Nucleus accumbens (tissue), 56 donors: ENCODE results near the gene RNGTT.
A peak's percentile ranks its signal among the peaks of the same experiment; 100 is the strongest.
"Not testable (repeated sequence)": the region's sequence is repeated elsewhere in the genome, so short reads cannot be mapped to it uniquely, and the experiment has no call there.

ENCODE experiments used
- DNase-seq, 56 donors: peaks; one replicate each; lab custom pipeline; 2025; lab: John Stamatoyannopoulos, UW

The RNGTT gene

DNA sequence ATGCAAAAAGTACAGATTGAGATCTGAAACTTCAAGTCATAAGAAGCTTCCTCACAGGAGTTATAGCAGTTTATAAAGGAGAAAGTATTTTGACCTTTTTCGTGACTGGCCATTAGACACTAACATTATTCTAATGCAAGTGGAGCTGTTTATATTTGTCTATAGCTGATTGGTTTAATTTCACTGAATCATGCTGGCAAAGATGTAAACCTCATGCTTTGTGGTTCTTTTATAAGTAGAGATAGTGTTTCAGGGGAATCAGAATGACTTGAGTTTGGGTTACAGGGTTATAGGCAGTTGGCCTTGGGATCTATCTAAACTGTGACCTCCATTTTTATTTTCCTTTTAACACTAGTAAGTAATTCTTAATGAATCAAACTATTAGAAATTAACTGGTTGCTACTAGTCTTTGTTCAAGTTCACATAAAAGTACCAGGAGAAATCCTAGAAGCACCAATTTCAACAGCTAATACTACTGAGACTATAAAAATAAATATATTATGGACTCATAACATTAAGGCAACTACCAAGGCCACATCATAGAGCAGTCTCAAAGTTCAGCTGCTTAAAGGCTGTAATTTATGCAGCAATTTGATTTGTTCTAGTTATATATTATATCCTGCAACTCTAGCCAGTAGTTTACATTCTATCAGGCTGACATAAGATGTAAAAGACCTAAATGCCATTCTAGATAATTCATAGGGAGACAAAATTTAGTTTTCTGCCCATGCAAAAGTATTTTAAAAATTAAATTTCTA is 94.0 kb downstream of the RNGTT start:
- DNase-seq = no peak

GRCh38 chr6:88867841-88868731 is 95.3 kb downstream of the RNGTT start:
- peak in 1 of 56 donors; percentile 2 for DNase-seq

DNA sequence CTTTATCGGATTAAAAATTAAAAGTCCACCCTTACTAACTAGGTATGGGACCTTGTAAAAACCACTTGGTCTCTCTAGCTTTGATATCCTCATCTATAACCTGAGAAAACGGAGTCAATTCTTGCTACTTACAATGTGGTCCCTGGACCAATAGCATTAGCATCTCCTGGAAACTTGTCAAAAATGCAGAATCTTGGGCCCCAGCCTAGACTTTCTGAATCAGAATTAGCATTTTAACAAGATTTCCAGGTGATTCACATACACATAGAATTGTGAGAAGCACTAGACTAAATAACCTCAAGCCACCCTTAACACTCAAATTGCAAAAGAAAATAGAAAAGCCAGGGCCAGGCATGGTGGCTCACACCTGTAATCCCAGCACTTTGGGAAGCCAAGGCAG is 96.6 kb downstream of the RNGTT start:
- no peak for DNase-seq

DNA sequence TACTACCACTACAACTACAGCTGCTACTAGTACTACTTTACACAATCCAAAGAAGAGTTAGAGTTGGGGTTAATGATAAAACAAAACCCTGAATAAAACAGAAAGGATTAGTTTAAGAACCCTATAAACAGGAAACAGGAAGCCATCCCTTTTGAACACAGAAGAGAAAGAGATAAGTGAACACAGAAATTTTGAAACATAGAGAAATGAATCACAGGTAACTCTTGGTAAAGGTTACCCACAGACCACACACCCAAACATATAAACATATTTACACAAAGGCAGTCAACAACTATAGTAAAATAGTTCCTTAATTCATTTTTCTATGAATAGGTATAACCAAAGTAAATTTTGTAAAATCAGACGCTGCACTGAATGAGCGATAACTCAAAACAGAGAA is 98.1 kb downstream of the RNGTT start:
- no peak for DNase-seq

DNA sequence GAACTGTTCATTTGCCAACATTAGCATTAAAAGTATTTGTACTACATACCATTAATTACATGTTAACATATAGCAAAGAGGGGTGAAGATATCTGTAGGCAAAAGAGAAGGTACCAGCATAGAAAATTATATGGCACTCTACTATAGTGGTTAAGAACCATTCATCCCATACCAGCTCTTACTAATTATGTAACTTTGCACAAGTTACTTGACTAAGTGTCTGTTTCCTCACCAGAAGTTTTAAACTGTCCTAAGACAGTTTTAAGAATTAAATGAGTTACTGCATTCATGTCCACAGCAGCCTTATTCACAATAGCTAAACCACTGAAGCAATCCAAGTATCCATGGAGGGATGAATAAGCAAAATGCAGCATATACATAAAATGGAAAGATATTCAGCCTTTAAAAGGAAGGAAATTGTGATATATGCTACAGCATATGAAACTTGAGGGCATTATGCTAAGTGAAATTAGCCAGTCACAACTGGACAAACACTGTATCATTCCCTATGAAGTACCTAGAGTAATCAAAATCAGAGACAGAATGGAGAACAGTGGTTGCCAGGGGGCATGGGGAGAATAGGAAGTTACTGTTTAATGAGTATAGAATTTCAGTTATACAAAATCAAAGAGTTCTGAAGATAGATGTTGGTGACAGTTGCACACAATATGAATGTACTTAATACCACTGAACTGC is 98.9 kb downstream of the RNGTT start:
- DNase-seq = no peak

DNA sequence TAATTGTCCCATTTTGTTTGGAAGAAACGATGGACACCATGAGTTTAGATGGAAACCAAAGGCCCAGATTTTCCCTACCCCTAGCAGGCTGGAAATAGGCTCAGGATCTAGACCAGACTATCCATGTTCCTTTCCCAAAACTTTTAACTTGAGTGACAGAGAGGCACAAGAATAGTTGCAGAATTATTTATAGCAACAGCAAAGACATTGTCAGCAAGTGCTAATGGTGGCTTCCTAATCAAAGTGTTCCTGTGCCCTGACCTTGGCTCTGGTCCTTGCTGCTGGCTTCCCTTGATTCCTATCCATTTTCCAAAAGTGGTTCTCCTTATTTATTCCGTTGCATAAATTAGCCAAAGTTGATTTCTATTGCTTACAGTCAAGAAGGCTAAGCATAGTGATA is 103.1 kb downstream of the RNGTT start:
- DNase-seq = no peak

DNA sequence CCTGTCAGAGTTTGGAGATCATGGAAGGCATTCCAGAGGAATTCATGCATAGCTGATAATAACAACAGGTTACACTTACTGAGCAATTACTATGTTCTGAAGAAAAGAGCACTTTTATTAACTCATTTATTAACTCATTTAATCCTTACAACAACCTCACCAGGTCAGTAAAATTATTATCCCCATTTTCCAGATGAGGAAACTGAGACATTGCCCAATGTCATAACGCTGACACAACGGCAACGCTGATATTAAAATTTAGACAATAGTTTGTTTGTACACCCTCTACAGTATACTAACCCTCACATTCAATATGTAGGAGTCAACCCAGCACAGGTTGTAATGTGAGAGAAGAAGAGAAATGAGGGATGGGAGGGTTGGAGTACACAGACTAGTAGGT is 105.0 kb downstream of the RNGTT start:
- no peak for DNase-seq

GRCh38 chr6:88856566-88856965 is 106.9 kb downstream of the RNGTT start:
- DNase-seq = no peak

GRCh38 chr6:88855541-88856147 is 107.8 kb downstream of the RNGTT start:
- peak in 1 of 56 donors; percentile 16 for DNase-seq

DNA sequence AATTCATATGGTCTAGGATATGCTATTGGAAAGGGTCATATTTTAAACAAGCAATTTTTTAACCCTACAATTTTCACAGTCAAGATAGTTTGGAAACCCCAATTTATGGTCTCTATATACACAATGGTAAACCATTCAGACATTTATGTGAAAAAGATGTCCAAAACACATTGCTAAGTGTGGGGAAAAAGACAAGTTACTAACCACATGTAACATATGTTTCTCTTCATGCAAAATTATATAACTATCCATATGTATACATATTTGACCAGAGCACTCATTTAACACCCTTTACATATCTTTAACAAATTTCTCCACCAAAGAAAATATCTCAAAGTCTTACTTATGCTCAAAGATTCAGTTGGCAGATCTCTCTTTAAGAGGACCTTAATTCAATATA is 110.6 kb downstream of the RNGTT start:
- no peak for DNase-seq

DNA sequence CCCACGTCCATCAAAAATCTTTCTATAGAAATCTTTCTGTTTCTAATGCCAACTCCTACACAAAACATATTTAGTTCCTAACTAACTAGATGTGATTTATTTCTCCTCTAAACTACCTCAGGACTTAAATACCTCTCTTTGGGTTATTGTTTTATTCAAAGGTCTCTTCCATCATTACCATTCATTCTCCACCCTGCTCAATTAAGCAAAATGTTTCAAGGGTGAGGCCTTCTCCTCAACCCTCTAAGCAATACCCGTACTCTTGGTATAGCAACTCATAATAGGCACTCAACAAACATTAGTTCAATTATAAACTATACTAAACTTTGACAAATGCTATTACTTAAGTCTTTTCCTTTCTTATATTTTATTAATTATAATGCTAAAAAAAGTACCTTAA is 111.4 kb downstream of the RNGTT start:
- DNase-seq = no peak

- no peak for DNase-seq
These were observed 114.5 kb downstream of the RNGTT start for GRCh38 chr6:88848870-88849269.

GRCh38 chr6:88843040-88843439 is 120.4 kb downstream of the RNGTT start:
- DNase-seq = no peak

GRCh38 chr6:88842320-88842719 is 121.1 kb downstream of the RNGTT start:
- no peak for DNase-seq

DNA sequence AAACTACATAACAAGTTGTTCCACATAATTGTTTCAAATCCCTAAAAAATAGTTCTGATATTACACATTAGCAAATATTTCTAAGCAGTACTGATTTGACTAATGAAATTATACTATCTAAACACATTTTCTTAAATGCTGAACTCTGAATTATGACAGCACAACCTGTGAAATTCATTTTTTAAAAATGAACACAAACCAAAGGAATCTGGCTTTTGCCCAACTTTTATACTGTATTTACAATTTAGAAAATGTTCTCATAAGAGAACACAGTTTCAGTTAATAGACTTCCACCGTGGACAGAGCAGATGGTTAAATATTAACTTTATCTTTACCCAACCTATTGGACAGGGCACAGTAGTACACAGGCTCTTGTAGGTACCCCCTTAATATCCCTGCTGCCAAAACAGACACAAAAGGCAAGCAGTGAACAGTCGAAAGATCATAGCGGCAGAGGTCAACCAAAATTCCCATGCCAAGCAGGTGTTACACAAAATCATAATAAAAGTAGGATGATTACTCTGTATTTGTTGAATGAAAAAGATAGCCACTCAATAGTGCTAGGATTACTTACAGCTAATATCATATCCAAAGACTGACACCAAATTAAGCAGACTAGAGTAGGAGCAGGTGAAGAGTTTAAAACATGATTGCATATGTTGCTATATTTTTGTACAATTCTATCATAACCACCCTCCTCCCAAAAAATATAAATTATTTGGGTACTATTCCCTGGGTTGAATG is 122.5 kb downstream of the RNGTT start:
- DNase-seq = no peak

DNA sequence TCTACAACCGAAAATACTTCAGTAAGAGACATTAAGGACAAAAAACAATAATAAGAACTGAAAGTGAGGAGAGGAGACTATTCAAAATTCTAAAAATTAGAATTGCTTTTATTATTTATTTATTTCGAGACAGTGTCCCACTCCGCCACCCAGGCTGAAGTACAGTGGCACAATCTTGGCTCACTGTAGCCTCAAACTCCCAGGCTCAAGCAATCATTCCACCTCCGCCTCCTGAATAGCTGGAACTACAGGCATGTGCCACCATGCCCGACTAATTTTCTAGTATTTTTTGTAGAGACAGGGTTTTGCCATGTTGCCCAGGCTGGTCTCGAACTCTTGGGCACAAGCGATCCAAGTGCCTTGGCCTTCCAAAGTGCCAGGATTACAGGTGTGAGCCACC is 123.1 kb downstream of the RNGTT start:
- no peak for DNase-seq

DNA sequence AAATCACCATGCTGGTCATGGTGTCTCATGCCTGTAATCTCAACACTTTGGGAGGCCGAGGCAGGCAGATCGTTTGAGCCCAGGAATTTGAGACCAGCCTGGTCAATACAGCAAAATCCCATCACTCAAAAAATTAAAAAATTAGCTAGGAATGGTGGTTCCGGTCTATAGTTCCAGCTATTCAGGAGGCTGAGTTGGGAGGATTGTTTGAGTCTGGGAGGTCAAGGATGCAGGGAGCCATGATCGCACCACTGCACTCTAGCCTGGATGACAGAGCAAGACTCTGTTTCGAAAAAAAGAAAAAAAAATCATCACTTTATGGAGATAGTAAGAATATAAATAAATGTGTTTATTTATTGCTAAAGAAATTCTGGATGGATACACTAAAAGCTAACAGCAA is 124.1 kb downstream of the RNGTT start:
- DNase-seq = no peak

GRCh38 chr6:88835210-88835609 is 128.2 kb downstream of the RNGTT start:
- no peak for DNase-seq

GRCh38 chr6:88833071-88833470 is 130.3 kb downstream of the RNGTT start:
- not testable (repeated sequence) for DNase-seq

- not testable (repeated sequence) for DNase-seq
These were observed 135.8 kb downstream of the RNGTT start for GRCh38 chr6:88827599-88827998.
